ENCODE measurements around the gene SCYGR6. TPM values are rescaled to one million over a fixed set of nuclear protein-coding genes. Genes with fewer than 3 reads are reported as not detected.
"Not testable (repeated sequence)": the region's sequence is repeated elsewhere in the genome, so short reads cannot be mapped to it uniquely, and the experiment has no call there.

The SCYGR6 gene, protein sequence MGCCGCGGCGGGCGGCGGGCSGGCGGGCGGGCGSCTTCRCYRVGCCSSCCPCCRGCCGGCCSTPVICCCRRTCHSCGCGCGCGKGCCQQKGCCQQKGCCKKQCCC
- not detected for polyA plus RNA-seq

DNA sequence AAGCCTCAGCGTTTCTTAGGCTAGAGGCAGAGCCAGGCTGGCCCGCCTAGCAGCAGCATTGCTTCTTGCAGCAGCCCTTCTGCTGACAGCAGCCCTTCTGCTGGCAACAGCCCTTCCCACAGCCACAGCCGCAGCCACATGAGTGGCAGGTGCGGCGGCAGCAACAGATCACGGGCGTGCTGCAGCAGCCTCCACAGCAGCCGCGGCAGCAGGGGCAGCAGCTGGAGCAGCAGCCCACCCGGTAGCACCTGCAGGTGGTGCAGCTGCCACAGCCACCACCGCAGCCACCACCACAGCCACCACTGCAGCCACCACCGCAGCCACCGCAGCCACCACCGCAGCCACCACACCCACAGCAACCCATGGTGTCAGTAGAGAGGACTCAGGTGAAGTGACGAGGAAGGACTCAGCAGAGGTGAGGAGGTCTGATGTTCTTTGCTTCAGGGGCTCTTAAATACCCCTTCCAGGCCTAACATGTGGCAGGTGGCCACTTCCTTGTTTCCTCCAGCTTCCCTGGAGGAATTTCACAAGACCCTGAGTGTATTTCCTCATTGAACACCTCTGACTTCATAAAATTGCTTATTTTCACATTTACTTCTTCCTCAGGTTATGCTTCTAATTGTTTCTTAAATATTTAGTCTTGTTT, at the start of gene SCYGR6:
Gene SCYGR6, minus strand, starts transcription at position 364 of the 646 bp plus-strand sequence. Its CDS starts 0 bp downstream, at position 364.
- H3K27ac ChIP-seq (ENCODE audit: low read depth, low read length): no peak within 1 kb of the TSS
- 83 to 94% (median 90%) methylated on average over 13 to 15 of the region's 15 CpGs for WGBS, 3 donors

DNA sequence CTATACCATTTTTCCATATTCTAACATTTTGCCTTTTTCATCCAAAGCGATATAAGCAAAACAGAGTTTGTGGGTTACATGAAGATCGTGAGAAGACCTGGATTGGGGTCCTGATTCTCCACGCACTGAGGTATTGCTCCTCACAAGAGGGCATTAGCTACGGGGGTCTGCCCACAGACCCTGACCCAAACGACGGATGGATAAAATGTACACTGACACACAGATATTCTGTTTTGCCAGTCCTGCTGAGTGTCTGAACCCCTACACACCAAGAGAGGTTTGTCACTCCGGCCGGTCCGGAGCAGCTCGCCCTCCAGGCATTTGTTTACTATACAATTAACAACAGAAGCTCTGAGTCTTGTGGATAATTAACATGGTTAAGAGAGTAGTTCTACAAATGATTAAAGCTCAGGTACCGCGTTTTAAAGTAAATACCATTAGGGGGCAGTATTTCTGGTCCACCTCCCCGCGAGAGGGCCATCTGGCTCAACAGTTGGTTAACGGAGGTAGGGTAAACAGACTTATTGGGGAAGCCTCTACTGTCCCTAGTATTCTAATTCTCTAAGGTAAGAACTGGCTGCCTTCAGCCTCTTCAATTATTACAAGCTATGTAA, 49.6 kb upstream of the SCYGR6 start:
- 32 to 64% (median 62%) methylated on average over 15 of the region's 15 CpGs for WGBS, 3 donors

DNA sequence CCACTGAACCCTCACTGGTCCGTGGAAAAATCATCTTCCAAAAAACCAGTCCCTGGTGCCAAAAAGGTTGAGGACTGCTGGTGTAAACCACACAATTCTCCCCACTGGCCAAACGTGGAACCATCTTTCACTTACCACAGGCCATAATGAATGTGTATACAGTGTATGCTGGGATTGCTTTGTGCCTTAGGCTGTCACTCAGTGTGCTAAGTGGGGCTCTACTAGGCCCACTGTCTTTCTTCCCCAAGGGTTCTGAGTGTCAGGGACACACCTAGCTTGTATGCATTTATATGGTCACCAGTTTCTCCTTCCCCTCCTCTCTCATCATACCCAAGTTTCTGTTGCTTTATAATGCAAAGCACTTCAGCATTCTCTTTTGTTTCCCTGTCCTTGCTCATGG, 48.4 kb upstream of the SCYGR6 start:
- 51 to 60% (median 58%) methylated on average over 2 of the region's 2 CpGs for WGBS, 3 donors
- no peak overlapping the region for H3K27ac ChIP-seq (ENCODE audit: low read depth, low read length)

More for the DNA sequence above, 49.6 kb upstream of the SCYGR6 start:
- no peak overlapping the region for H3K27ac ChIP-seq (ENCODE audit: low read depth, low read length)

DNA sequence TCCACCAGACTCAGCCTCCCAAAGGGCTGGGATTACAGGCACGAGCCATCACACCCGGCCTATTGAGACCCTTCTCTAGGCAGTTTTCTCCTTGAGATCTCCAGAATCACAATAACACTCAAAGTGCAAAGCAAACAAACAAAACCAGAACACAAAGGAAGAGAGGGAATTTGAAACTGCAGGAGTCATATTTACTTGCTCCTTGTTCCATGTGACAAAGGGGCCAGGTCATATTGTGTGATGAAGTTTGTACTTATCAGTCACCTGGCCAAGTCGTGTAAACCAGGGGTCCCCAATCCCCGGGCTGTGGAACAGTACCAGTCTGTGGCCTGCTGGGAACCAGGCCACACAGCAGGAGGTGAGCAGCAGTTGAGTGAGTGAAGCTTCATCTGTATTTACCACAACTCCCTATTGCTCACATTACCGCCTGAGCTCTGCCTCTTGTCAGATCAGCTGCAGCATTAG, 47.7 kb upstream of the SCYGR6 start:
- 66 to 86% (median 82%) methylated on average over 5 of the region's 5 CpGs for WGBS, 3 donors
- no peak overlapping the region for H3K27ac ChIP-seq (ENCODE audit: low read depth, low read length)

DNA sequence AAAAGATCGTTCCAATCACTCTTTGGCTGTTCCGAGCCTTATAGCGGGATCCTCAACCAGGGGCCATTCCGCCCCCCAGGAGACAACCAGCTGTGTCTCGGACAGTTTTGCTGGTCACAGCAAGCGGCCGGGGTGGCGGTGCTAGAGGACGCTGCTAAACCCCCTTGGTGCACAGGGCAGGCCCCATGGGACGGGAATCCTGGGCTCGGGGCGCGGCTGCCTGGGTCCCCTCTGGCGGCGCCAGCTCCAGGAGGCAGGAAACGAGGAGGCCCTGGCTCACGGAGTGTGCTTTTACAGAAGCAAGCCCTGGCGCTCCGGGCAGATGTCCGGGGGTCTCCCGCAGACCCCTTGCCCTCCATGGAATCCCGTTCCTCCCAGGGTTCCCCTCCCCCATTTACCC, 43.3 kb upstream of the SCYGR6 start:
- 89 to 95% (median 93%) methylated on average over 21 to 22 of the region's 22 CpGs for WGBS, 3 donors
- H3K27ac ChIP-seq (ENCODE audit: low read depth, low read length): no peak overlapping the region

DNA sequence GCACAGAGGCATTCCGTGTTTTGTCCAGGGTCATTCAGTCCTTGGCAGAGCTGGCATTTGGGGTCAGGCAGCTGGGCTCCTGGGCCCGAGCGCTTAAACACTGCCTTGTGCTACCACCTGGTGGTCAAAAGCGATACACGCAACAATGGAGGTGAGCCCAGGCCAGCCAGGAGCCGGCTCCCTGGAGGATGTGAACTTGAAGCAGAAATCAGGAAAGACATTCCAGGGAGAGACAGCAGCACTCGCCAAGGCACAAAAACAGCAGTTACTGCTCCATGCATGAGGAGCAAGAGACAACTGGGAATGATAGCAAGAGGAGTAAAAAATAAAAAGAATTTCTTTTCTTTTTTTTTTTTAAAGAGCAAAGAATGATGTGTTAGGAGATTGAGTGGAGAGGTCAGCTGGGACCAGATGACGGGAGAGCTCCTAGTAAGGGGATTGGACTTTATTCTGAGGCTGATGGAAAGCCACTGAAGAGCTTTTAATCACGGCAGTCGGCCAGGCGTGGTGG, 41.9 kb upstream of the SCYGR6 start:
- WGBS, 3 donors: 19 to 27% (median 22%) methylated on average over 11 of the region's 11 CpGs

DNA sequence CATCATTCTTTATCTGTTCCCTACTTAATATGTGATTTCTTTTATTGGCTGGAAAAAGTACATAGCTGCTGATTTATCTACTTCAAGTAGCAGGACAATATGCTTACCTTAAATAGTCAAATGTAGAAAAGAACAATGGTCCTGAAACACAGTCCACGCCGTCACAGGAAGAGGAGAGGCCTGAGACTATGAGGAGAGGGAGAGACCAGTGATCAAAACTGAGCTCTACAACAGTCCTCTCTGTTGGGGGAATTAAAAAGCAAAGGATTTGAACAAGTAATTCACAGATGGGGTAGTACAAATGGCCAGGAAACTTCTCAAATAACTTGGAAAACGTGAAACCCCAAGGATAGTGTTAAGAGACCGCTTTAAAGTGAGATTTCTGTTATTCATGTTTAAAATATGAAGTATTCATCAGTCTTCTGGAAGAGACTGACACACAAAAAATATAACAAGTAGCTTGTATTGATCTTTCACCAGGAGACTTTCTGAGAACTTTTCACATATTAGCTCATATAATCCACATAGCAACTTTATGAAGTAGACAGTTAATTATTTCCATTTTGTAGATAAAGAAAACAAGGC, 41.3 kb upstream of the SCYGR6 start:
- no peak overlapping the region for H3K27ac ChIP-seq (ENCODE audit: low read depth, low read length)
- WGBS, 3 donors: 34 to 67% (median 55%) methylated on average over 4 of the region's 4 CpGs

More for the DNA sequence above, 41.9 kb upstream of the SCYGR6 start:
- H3K27ac ChIP-seq (ENCODE audit: low read depth, low read length): no peak overlapping the region

DNA sequence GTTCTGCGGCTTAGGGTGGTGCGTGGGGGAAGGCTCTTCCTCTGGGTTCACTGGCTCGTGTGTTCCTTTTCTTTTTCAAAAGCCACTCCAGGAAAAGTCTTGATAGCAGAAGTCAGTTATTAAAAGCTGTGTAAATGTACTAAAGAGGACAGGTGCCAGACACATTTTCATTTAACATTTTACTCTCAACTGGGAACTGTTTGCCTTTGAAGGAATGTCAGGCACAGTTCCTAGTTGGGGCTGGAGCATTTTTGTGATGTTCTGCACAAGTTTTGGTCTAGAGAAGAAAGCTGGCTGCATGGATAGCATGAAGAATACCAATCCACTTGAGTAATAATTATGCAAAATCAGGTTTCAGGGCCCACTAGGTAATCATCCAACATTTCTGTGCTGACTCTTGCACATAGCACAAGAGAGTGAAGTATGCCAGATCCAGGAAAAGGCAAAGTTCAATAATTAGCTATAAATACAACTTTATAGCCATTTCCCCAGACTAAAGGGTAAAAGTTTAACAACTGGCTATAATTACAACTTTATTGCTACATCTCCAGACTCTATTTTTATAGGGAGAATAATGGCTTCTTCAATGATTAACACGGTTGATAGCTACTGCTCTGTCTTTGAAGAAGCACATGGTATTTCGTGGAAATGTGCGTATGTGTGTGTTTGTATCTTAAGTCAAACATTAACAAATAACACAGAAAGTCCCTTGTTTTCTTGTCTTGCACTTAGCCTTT, 37.4 kb upstream of the SCYGR6 start:
- WGBS, 3 donors: 44 to 73% (median 58%) methylated on average over 6 of the region's 6 CpGs
- H3K27ac ChIP-seq (ENCODE audit: low read depth, low read length): no peak overlapping the region

DNA sequence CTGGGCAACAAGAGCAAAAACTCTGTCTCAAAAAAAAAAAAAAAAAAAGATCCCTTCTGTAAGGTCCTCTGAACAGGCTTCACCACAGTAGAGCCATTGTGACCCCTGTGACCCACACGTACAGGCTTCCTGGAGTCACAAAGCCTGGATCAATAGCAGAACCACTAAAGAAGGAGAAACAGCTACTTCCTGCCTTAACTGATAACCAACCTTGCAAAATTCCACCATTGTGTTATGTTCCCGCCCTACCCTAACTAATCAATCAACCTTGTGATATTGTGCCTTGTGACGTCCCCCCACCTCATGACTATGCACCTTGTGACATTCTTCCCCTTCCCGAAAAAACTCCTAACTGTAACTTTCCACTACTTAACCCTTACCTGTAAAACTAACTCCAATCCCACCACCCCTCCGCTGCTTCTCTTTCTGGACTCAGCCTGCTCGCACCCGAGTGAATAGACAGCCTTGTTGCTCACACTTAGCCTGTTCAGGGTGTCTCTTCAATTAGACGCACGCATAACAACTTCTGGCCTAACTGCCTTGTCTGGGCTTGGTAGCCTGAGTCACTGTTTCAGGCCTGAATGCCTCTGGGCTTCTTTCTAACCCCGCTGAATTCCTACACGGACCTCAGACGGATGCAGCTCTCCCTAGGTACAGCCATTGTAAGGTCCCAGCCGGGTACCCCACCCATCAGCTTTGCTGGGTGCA, 35.0 kb upstream of the SCYGR6 start:
- 57 to 74% (median 69%) methylated on average over 13 of the region's 13 CpGs for WGBS, 3 donors

DNA sequence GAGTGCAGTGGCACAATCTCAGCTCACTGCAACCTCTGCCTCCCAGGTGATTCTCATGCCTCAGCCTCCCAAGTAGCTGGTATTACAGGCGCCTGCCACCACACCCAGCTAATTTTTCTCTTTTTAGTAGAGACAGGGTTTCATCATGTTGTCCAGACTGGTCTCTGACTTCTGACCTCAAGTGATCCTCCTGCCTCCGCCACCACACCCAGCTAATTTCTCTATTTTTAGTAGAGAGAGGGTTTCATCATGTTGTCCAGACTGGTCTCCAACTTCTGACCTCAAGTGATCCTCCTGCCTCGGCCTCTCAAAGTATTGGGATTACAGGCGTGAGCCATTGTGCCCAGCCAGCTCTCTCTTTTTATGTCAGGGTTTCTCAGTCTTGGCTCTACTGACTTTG, 31.7 kb upstream of the SCYGR6 start:
- 64 to 76% (median 65%) methylated on average over 4 of the region's 4 CpGs for WGBS, 3 donors
- H3K27ac ChIP-seq (ENCODE audit: low read depth, low read length): not testable (repeated sequence)

More for the DNA sequence above, 35.0 kb upstream of the SCYGR6 start:
- H3K27ac ChIP-seq (ENCODE audit: low read depth, low read length): no peak overlapping the region

DNA sequence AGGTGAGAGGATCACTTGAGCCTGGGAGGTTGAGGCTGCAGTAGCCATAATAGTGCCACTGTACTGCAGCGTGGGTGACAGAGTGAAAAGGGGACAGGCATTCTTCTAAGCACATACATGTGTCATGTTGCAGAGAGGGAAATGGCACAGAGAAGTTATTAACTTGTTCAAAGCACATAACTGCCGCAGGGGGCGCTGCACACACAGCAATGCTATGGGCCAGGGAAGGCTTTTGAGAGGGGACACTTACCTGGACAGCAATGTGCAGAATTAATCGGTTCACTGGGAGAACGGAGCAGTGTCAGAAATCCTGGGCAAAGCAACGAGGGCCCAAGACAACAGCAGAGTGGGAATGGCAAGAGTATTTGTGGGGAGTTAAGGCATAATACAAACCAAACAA, 23.5 kb upstream of the SCYGR6 start:
- WGBS, 3 donors: 61 to 74% (median 69%) methylated on average over 6 of the region's 6 CpGs

DNA sequence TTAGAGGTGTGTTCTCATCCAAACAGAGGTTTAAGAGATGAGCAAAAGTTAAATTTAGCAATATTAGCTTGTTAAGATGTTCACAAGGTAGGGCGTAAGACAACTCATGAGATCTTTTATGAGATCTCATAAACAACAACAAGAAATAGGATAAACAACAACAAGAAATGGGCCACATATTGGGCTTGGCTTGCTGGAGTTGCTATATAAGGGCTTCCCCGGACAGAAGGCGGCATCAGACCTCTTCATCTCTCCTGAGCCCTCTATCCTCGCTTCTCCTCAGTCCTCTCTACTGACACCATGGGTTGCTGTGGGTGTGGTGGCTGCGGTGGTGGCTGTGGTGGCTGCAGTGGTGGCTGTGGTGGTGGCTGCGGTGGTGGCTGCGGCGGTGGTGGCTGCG, 21.0 kb upstream of the SCYGR6 start, which contains the start of gene SCYGR8:
Gene SCYGR8, plus strand, starts transcription at position 301 of the 400 bp plus-strand sequence. Its CDS starts 0 bp downstream, at position 301.
- 87 to 95% (median 89%) methylated on average over 5 to 6 of the region's 9 CpGs for WGBS, 3 donors
- no peak within 1 kb of the TSS for H3K27ac ChIP-seq (ENCODE audit: low read depth, low read length)

More for the DNA sequence above, 23.5 kb upstream of the SCYGR6 start:
- no peak overlapping the region for H3K27ac ChIP-seq (ENCODE audit: low read depth, low read length)

DNA sequence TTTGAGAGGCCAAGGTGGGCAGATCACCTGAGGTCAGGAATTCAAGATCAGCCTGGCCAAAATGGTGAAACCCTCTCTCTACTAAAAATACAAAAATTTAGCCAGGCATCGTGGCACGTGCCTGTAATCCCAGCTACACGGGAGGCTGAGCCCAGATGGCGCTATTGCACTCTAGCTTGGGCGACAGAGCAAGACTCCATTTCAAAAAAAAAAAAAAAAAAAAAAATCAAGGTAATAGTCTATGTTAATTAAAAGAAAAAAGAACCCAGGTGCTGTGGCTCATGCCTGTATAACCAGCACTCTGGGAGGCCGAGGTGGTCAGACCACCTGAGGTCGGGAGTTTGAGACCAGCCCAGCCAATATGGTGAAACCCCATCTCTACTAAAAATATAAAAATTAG, 16.1 kb upstream of the SCYGR6 start:
- 65 to 80% (median 78%) methylated on average over 7 of the region's 7 CpGs for WGBS, 3 donors
- not testable (repeated sequence) for H3K27ac ChIP-seq (ENCODE audit: low read depth, low read length)

DNA sequence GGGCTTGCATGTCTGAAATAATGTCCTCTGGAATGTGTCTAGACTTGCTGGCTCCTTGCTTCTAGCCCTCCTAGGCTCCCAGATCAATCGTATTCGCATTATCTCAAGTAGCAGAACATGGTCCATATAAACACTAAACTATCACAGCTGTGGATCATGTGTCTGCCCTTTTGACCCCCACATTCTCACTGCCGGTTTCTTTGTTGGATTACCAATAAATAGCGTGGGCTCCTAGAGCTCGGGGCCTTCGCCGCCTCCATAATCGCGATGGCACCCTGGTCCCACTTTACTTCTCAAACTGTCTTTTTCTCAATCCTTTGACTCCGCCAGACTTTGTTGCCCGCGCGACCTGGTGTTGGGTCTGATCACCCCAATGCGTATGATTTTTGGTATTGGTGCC, 14.8 kb upstream of the SCYGR6 start:
- WGBS, 3 donors: 67 to 78% (median 74%) methylated on average over 14 of the region's 14 CpGs

DNA sequence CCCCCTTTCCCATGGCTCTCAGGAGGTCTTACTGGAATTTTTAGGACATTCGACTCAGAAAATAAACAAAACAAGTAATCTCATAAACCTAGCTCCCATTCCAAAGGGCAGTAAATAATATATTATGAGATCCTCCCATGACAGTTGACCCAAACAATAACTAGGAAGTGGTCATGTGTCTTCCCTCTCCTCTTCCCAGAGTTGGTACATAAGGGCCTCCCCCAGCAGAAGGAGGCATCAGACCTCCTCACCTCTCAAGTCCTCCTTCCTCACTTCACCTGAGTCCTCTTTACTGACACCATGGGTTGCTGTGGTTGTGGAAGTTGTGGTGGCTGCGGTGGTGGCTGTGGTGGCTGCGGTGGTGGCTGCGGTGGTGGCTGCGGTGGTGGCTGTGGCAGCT, 3.5 kb upstream of the SCYGR6 start, which contains the start of gene SCYGR7:
Gene SCYGR7, plus strand, starts transcription at position 301 of the 400 bp plus-strand sequence. Its CDS starts 0 bp downstream, at position 301.
- no peak within 1 kb of the TSS for H3K27ac ChIP-seq (ENCODE audit: low read depth, low read length)
- WGBS, 3 donors: 82 to 91% (median 88%) methylated on average over 4 to 5 of the region's 5 CpGs

More for the DNA sequence above, 14.8 kb upstream of the SCYGR6 start:
- H3K27ac ChIP-seq (ENCODE audit: low read depth, low read length): no peak overlapping the region

DNA sequence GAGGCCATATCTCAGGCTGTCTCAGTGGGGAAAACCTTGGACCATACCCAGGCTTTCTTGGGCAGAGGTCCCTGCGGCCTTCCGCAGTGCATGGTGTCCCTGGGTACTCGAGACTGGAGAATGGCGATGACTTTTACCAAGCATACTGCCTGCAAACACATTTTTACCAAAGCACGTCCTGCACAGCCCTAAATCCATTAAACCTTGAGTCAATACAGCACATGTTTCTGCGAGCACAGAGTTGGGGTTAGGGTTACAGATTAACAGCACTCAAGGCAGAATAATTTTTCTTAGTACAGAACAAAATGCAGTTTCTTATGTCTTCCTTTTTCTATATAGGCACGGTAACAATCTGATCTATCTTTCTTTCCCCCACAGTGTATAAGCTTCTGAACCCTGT, 1.7 kb downstream of the SCYGR6 start:
- 44 to 83% (median 74%) methylated on average over 7 of the region's 7 CpGs for WGBS, 3 donors
- not testable (repeated sequence) for H3K27ac ChIP-seq (ENCODE audit: low read depth, low read length)

DNA sequence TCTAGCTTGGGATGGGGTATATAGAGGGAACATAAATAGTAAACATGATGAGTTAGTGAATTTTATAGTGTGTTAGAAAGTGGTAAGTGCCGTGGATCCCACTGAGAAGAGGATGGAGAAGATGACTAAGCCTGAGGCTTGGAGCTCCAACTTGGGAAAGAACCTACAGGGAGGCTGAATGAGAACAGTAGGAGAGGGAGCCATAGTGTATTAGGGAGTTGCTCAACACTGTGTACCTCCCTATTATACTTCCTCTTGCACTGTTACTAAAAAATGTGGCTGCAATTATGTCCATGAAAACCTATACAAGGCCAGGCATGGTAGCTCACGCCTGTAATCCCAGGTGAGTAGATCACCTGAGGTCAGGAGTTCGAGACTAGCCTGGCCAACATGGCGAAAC, 3.9 kb downstream of the SCYGR6 start:
- no peak overlapping the region for H3K27ac ChIP-seq (ENCODE audit: low read depth, low read length)
- 85 to 91% (median 88%) methylated on average over 4 of the region's 4 CpGs for WGBS, 3 donors

DNA sequence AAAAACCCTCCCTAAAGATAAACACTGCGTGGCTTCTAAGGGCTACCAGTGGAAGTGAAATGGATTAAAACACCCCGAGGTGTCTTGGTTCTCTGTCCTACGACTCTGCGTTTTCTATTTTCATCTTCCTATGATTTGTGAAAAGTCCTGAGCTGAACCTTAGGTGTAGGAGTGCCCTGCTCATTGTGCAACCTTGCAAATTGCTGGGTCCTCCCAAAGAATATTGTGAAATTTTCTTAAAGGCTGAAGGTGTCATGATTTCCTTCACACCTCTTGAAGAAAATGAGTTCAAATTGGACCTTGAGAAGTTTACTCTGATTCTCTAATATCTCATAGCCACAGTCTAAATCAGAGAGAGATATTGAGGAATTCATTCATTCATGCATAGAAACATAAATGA, 4.9 kb downstream of the SCYGR6 start:
- no peak overlapping the region for H3K27ac ChIP-seq (ENCODE audit: low read depth, low read length)
- WGBS, 3 donors: 78 to 89% (median 88%) methylated on average over 4 of the region's 4 CpGs
